ENCODE data around the gene SHISA7. TPM values are rescaled to one million over a fixed set of nuclear protein-coding genes. Genes with fewer than 3 reads are reported as not detected.
A peak's percentile ranks its signal among the peaks of the same experiment; 100 is the strongest.

The SHISA7 gene
- total and polyA plus RNA-seq, 4 donors = 1.6 TPM; not detected in 3

DNA sequence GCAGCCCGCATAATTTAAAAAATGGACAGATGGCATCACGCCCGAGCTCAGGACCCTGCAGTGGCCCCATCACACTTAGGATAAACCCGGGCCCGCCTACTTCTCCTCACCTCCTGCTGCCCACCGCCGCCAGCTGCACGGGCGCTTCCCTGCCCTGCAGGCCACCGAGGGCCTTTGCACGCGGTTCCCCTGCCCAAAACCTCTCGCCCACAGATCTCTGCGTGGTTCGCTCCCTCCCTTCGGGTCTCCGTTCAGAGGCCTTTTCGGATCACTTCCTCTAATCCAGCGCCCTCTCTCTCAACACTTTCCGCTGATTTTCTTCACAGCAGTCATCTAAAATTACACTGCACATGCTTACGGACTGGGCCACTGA, 1.8 kb downstream of the SHISA7 start:
- H3K27ac ChIP-seq (ENCODE audit: low read depth in 1 of 2, low read length in 2 of 2) = no peak overlapping the region
- peaks cover 0 to 3% (median 1%) of the 10 kb centered on the region in 4 donors for H3K4me1 ChIP-seq (ENCODE audit: control insufficient read depth in 4 of 4, insufficient read depth in 4 of 4, low read length in 3 of 4)
- peaks cover 11 to 21% (median 14%) of the 10 kb centered on the region in 4 donors for H3K27me3 ChIP-seq (ENCODE audit: control insufficient read depth in 4 of 4, insufficient read depth in 4 of 4, low read length in 3 of 4)
- TF ChIP-seq, protein P1, sequence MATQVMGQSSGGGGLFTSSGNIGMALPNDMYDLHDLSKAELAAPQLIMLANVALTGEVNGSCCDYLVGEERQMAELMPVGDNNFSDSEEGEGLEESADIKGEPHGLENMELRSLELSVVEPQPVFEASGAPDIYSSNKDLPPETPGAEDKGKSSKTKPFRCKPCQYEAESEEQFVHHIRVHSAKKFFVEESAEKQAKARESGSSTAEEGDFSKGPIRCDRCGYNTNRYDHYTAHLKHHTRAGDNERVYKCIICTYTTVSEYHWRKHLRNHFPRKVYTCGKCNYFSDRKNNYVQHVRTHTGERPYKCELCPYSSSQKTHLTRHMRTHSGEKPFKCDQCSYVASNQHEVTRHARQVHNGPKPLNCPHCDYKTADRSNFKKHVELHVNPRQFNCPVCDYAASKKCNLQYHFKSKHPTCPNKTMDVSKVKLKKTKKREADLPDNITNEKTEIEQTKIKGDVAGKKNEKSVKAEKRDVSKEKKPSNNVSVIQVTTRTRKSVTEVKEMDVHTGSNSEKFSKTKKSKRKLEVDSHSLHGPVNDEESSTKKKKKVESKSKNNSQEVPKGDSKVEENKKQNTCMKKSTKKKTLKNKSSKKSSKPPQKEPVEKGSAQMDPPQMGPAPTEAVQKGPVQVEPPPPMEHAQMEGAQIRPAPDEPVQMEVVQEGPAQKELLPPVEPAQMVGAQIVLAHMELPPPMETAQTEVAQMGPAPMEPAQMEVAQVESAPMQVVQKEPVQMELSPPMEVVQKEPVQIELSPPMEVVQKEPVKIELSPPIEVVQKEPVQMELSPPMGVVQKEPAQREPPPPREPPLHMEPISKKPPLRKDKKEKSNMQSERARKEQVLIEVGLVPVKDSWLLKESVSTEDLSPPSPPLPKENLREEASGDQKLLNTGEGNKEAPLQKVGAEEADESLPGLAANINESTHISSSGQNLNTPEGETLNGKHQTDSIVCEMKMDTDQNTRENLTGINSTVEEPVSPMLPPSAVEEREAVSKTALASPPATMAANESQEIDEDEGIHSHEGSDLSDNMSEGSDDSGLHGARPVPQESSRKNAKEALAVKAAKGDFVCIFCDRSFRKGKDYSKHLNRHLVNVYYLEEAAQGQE (IDR thresholded peaks at IDR 0.05) = no peak
- TF ChIP-seq EGR1 (IDR thresholded peaks at IDR 0.05; ENCODE audit: low read depth in 2 of 2) (no peak), YY1 (IDR thresholded peaks at IDR 0.05) (no peak), RAD21 (IDR thresholded peaks at IDR 0.05) (no peak), RXRA (IDR thresholded peaks at IDR 0.05) (no peak), TAF1 (conservative IDR thresholded peaks at IDR 0.05) (no peak), HNF4A (conservative IDR thresholded peaks at IDR 0.05) (no peak), FOXA1 (IDR thresholded peaks at IDR 0.05) (no peak), HNF4G (IDR thresholded peaks at IDR 0.05) (no peak)
- TF ChIP-seq, protein P2, sequence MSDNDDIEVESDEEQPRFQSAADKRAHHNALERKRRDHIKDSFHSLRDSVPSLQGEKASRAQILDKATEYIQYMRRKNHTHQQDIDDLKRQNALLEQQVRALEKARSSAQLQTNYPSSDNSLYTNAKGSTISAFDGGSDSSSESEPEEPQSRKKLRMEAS (IDR thresholded peaks at IDR 0.05) = no peak
- TF ChIP-seq, protein P3, sequence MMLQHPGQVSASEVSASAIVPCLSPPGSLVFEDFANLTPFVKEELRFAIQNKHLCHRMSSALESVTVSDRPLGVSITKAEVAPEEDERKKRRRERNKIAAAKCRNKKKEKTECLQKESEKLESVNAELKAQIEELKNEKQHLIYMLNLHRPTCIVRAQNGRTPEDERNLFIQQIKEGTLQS (IDR thresholded peaks at IDR 0.05) = no peak
- TF ChIP-seq, protein P4, sequence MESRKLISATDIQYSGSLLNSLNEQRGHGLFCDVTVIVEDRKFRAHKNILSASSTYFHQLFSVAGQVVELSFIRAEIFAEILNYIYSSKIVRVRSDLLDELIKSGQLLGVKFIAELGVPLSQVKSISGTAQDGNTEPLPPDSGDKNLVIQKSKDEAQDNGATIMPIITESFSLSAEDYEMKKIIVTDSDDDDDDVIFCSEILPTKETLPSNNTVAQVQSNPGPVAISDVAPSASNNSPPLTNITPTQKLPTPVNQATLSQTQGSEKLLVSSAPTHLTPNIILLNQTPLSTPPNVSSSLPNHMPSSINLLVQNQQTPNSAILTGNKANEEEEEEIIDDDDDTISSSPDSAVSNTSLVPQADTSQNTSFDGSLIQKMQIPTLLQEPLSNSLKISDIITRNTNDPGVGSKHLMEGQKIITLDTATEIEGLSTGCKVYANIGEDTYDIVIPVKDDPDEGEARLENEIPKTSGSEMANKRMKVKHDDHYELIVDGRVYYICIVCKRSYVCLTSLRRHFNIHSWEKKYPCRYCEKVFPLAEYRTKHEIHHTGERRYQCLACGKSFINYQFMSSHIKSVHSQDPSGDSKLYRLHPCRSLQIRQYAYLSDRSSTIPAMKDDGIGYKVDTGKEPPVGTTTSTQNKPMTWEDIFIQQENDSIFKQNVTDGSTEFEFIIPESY (IDR thresholded peaks at IDR 0.05) = no peak
- no peak for DNase-seq (ENCODE audit: low spot score)
- no peaks in the 10 kb centered on the region for H3K36me3 ChIP-seq (ENCODE audit: control insufficient read depth in 4 of 4, insufficient read depth in 3 of 4, low read depth in 1 of 4, low read length in 3 of 4)
- H3K9me3 ChIP-seq (ENCODE audit: control insufficient read depth in 4 of 4, low read length in 3 of 4) = peaks cover 0 to 2% (median 1%) of the 10 kb centered on the region in 4 donors
- H3K9ac ChIP-seq (ENCODE audit: low read depth in 1 of 2, low read length in 2 of 2) = no peak overlapping the region
- H3K4me3 ChIP-seq (ENCODE audit: low read depth in 1 of 3, low read length in 3 of 3) = no peak overlapping the region
- 10% methylated on average over 21 of the region's 21 CpGs for WGBS

DNA sequence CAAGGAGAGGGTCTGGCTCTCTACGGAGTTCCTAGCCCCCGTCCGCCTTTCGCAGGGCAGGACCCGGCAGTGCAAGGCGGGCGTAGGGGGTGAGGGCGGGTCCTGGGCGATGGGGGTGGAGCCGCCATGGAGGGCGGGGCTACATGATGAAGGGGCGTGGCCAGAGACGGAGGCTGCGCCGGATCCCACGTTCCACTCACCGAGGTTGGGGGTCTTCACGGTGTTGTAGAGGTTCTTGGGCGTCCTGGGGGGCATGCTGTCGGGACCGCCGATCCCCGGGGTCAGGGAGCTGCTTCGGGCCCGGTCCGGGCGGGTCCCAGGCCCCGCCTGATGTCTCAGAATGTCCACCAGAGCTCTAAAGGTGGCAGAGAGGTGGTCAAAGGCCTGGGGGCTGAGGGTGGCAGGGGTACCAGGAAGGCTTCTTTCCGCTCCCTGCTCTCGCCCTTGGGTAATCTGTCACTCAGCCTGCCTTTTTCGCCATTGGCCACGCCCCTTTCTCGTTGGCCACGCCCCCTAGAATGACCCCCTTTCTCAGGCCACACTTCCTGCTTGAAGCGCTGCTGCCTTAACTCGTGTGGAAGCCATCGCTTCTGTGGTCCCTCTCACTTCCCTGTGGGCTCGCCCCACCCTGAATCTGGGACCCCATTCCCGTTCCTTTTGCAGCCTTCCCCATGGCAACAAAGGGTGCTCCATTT, 2.5 kb downstream of the SHISA7 start:
- Histone ChIP-seq H3K9me3 (ENCODE audit: control insufficient read depth in 4 of 4, low read length in 3 of 4) (peaks cover 0 to 2% (median 1%) of the 10 kb centered on the region in 4 donors), H3K4me3 (ENCODE audit: low read depth in 1 of 3, low read length in 3 of 3) (no peak overlapping the region), H3K9ac (ENCODE audit: low read depth in 1 of 2, low read length in 2 of 2) (no peak overlapping the region), H3K36me3 (ENCODE audit: control insufficient read depth in 4 of 4, insufficient read depth in 3 of 4, low read depth in 1 of 4, low read length in 3 of 4) (no peaks in the 10 kb centered on the region), H3K27ac (ENCODE audit: low read depth in 1 of 2, low read length in 2 of 2) (no peak overlapping the region), H3K4me1 (ENCODE audit: control insufficient read depth in 4 of 4, insufficient read depth in 4 of 4, low read length in 3 of 4) (peaks cover 0 to 3% (median 1%) of the 10 kb centered on the region in 4 donors), H3K27me3 (ENCODE audit: control insufficient read depth in 4 of 4, insufficient read depth in 4 of 4, low read length in 3 of 4) (peaks cover 11 to 21% (median 14%) of the 10 kb centered on the region in 4 donors)
- 14% methylated on average over 39 of the region's 39 CpGs for WGBS
- DNase-seq (ENCODE audit: low spot score) = peak; percentile 69
- TF ChIP-seq GABPA (IDR thresholded peaks at IDR 0.05 in 1 of 2, conservative IDR thresholded peaks at IDR 0.05 in 1 of 2) = no peak
- TF ChIP-seq, protein P4 (IDR thresholded peaks at IDR 0.05) = no peak
- no peak for TF ChIP-seq HNF4A (conservative IDR thresholded peaks at IDR 0.05)
- TF ChIP-seq, protein P3 (IDR thresholded peaks at IDR 0.05) = no peak
- no peak for TF ChIP-seq RAD21 (IDR thresholded peaks at IDR 0.05)
- no peak for TF ChIP-seq JUND (IDR thresholded peaks at IDR 0.05)
- no peak for TF ChIP-seq EGR1 (IDR thresholded peaks at IDR 0.05; ENCODE audit: low read depth in 2 of 2)
- no peak for TF ChIP-seq HNF4G (IDR thresholded peaks at IDR 0.05)
- TF ChIP-seq, protein P5, sequence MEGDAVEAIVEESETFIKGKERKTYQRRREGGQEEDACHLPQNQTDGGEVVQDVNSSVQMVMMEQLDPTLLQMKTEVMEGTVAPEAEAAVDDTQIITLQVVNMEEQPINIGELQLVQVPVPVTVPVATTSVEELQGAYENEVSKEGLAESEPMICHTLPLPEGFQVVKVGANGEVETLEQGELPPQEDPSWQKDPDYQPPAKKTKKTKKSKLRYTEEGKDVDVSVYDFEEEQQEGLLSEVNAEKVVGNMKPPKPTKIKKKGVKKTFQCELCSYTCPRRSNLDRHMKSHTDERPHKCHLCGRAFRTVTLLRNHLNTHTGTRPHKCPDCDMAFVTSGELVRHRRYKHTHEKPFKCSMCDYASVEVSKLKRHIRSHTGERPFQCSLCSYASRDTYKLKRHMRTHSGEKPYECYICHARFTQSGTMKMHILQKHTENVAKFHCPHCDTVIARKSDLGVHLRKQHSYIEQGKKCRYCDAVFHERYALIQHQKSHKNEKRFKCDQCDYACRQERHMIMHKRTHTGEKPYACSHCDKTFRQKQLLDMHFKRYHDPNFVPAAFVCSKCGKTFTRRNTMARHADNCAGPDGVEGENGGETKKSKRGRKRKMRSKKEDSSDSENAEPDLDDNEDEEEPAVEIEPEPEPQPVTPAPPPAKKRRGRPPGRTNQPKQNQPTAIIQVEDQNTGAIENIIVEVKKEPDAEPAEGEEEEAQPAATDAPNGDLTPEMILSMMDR (IDR thresholded peaks at IDR 0.05; ENCODE audit: low read depth, low read length, missing input control) = no peak
- TF ChIP-seq, protein P2 (IDR thresholded peaks at IDR 0.05) = no peak
- TF ChIP-seq TAF1 (conservative IDR thresholded peaks at IDR 0.05) = no peak
